B cell (primary cell): ENCODE data around the gene TNIK. TPM values are rescaled to one million over a fixed set of nuclear protein-coding genes. Genes with fewer than 3 reads are reported as not detected.

ENCODE experiments used
- ATAC-seq: fragments of 200-7000 bp; cut with Tn5 transposase; one replicate; pipeline ENCODE4 v1.10.0; 2021; ENCODE audit warnings: low read depth, mild to moderate bottlenecking, moderate number of reproducible peaks, moderate library complexity
- CTCF ChIA-PET: fragments of 350-600 bp; sonication (Branson Sonifier 250); formaldehyde crosslinking; loops from one replicate; lab custom pipeline; 2021; ENCODE audit warnings: antibody characterized with exemption, inconsistent platforms; lab: Charles Lee
- POLR2A ChIA-PET: fragments of 350-600 bp; sonication (Branson Sonifier 250); formaldehyde crosslinking; loops from one replicate; lab custom pipeline; 2021; ENCODE audit warnings: antibody characterized with exemption; lab: Charles Lee
- DNase-seq: peaks from one replicate; pipeline ENCODE4 v3.0.0; 2013
- H2AFZ ChIP-seq: 2 replicates; pipeline ENCODE4 v1.6.1; 2012; ENCODE audit warnings: mild to moderate bottlenecking, low read depth, low read length; ENCODE audit not compliant: insufficient read depth, poor library complexity, severe bottlenecking
- H3K27ac ChIP-seq, 2 donors: 1 replicate in 1 of 2; 2 replicates in 1 of 2; pipeline ENCODE4 v1.5.1; 2012 to 2013; ENCODE audit warnings: low read length in 2 of 2, mild to moderate bottlenecking in 2 of 2, moderate library complexity in 1 of 2
- H3K27me3 ChIP-seq, 4 experiments: fragments of 200-600 bp in 1 of 4; sonication (generic) in 1 of 4; replicated peaks in 1 of 4; 1 replicate in 2 of 4; 2 replicates in 2 of 4; pipeline versions ENCODE4 v1.6.1 to v1.7.0; 2013 to 2016; ENCODE audit warnings: low read length in 3 of 4, mild to moderate bottlenecking in 2 of 4, mixed read lengths in 1 of 4, moderate library complexity in 1 of 4; ENCODE audit not compliant: insufficient read depth in 4 of 4, control insufficient read depth in 3 of 4; ENCODE audit errors: control extremely low read depth in 1 of 4
- H3K36me3 ChIP-seq, 2 experiments: replicated peaks in 1 of 2; 1 replicate in 1 of 2; 2 replicates in 1 of 2; pipeline versions ENCODE4 v1.6.1 to v1.7.1; 2013; ENCODE audit warnings: low read length in 1 of 2; ENCODE audit not compliant: insufficient read depth in 2 of 2, control insufficient read depth in 1 of 2; ENCODE audit errors: control extremely low read depth in 1 of 2, extremely low read depth in 1 of 2
- H3K4me1 ChIP-seq, 2 donors: fragments of 200-600 bp in 1 of 2; sonication (generic) in 1 of 2; 1 replicate in 1 of 2; 2 replicates in 1 of 2; pipeline versions ENCODE4 v1.5.1 to v1.6.1; 2013 to 2017; ENCODE audit warnings: low read length in 2 of 2; ENCODE audit not compliant: control insufficient read depth in 2 of 2, insufficient read depth in 2 of 2
- H3K4me2 ChIP-seq: replicated peaks from 2 replicates; pipeline ENCODE3; 2012; ENCODE audit warnings: mild to moderate bottlenecking, low read depth, low read length; ENCODE audit not compliant: poor library complexity, severe bottlenecking
- H3K4me3 ChIP-seq, 5 experiments: fragments of 200-600 bp in 1 of 5; sonication (generic) in 1 of 5; 1 replicate in 3 of 5; 2 replicates in 2 of 5; pipeline versions ENCODE4 v1.5.1 to v1.7.0; 2011 to 2016; ENCODE audit warnings: low read length in 4 of 5, mild to moderate bottlenecking in 4 of 5, low read depth in 2 of 5, control low read depth in 1 of 5, moderate library complexity in 1 of 5; ENCODE audit not compliant: insufficient read depth in 1 of 5; ENCODE audit errors: control extremely low read depth in 1 of 5, extremely low read depth in 1 of 5
- H3K79me2 ChIP-seq: fragments of 200-600 bp; sonication (generic); one replicate; pipeline ENCODE4 v1.6.0; 2016; ENCODE audit warnings: low read length; ENCODE audit not compliant: control insufficient read depth, insufficient read depth
- H3K9ac ChIP-seq: fragments of 200-600 bp; sonication (generic); 2 replicates; pipeline ENCODE4 v1.6.1; 2017; ENCODE audit warnings: mild to moderate bottlenecking, low read length, moderate library complexity
- H3K9me3 ChIP-seq, 3 donors: one replicate each; pipeline versions ENCODE4 v1.6.1 to v1.7.1; 2013; ENCODE audit warnings: low read length in 2 of 3; ENCODE audit not compliant: control insufficient read depth in 2 of 3, insufficient read depth in 1 of 3; ENCODE audit errors: control extremely low read depth in 1 of 3
- H4K20me1 ChIP-seq: 2 replicates; pipeline ENCODE4 v1.6.0; 2012; ENCODE audit warnings: mild to moderate bottlenecking, low read length; ENCODE audit not compliant: insufficient read depth, control insufficient read depth, poor library complexity, severe bottlenecking
- H3K27ac Mint-ChIP-seq: one replicate; pipeline ENCODE4 v1.8.0; 2021; ENCODE audit warnings: mixed read lengths
- H3K27me3 Mint-ChIP-seq: one replicate; pipeline ENCODE4 v1.8.0; 2021; ENCODE audit warnings: mixed read lengths
- H3K4me1 Mint-ChIP-seq: one replicate; pipeline ENCODE4 v1.8.0; 2021; ENCODE audit warnings: mixed read lengths
- H3K4me3 Mint-ChIP-seq: one replicate; pipeline ENCODE4 v1.8.0; 2021; ENCODE audit warnings: mixed read lengths
- H3K9me3 Mint-ChIP-seq: one replicate; pipeline ENCODE4 v1.8.0; 2022; ENCODE audit warnings: mixed read lengths; ENCODE audit not compliant: insufficient read depth
- EZH2 ChIP-seq: IDR thresholded peaks from 2 replicates; pipeline ENCODE4 v1.6.1; 2012; ENCODE audit warnings: borderline replicate concordance, low read depth, mild to moderate bottlenecking, moderate library complexity, low read length; ENCODE audit not compliant: insufficient read depth, poor library complexity, severe bottlenecking
- WGBS: methylation state at CpG from one replicate; pipeline ENCODE4 v1.1.5; 2013; ENCODE audit warnings: missing lambda C conversion rate; ENCODE audit not compliant: insufficient coverage; 5-methylcytosine and 5-hydroxymethylcytosine counted together
- intact Hi-C: fragments of 100-400 bp; cut with micrococcal nuclease; formaldehyde crosslinking; loops from one replicate; pipeline ENCODE4 v1.10.0; 2022
- polyA plus RNA-seq: library from polyadenylated mRNA; depleted of rRNA; stranded (reverse); fragments of >200 nt; gene quantifications from 2 replicates; pipeline ENCODE4 v1.2.3, GENCODE V29; 2012
- total RNA-seq, 2 donors: library from RNA; stranded (reverse); fragments of 120-200 nt in 1 of 2; gene quantifications; 1 replicate in 1 of 2; 2 replicates in 1 of 2; pipeline versions ENCODE4 v1.2.3 to v1.2.4, GENCODE V29; 2013 to 2022
- TF ChIP-seq, protein P1 (sequence below): fragments of 200-600 bp; IDR thresholded peaks from one replicate; pipeline ENCODE4 v1.8.0; 2022; ENCODE audit warnings: antibody characterized with exemption, mild to moderate bottlenecking

The TNIK gene
- total and polyA plus RNA-seq, 2 donors (not counting 1 experiment from before 2014, with no cell fraction given) = 0.66 to 7.7 TPM

DNA sequence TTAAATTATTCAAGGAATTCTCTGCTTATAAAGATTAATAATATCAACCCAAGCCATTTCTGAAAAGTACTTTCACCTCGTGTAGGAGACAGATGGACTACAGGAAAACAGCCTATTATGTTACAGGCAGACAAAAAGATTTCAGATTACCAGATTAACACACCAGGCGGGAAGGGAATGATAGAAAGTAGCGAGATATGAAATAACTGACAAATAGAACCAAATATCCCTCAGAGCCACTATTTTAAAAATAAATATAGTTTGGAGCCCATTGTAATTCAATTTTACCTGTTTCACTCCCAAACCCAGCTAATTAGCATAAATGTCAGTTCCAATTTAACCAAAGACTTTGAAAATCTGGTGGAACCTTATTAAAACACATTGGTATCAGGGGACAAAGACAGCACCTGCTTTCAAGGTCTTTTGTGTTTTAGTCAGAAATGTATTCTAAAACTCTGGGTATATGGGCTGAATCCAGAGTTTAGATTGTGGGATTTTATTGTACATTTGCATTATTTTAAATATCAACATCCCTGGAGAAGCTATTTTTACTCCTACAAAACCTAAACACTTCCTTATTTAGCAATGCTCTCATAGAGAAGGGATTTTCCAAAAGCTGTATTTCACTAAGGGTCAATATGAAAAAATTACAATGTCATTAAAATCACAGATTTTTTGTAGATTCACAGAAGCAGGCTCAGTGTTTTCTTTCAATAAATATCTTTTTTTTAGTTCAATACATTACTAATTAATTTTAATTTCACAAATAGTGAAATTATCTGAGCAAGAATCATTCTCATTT lies 138.4 kb downstream of the TNIK start:
- Mint-ChIP-seq H3K9me3 (no peaks in the 10 kb centered on the region), H3K27me3 (no peaks in the 10 kb centered on the region), H3K27ac (no peak overlapping the region), H3K4me3 (no peak overlapping the region), H3K4me1 (no peaks in the 10 kb centered on the region)
- POLR2A ChIA-PET = no interaction called here
- no peaks in the 10 kb centered on the region for H3K27me3 ChIP-seq
- H3K9ac ChIP-seq = no peak overlapping the region
- H2AFZ ChIP-seq = no peak overlapping the region
- H3K79me2 ChIP-seq = no peaks in the 10 kb centered on the region
- no peaks in the 10 kb centered on the region for H3K36me3 ChIP-seq
- intact Hi-C loops = no loop called here
- H4K20me1 ChIP-seq = no peaks in the 10 kb centered on the region
- ATAC-seq = no peak
- DNase-seq = no peak
- H3K4me1 ChIP-seq = no peaks in the 10 kb centered on the region
- H3K9me3 ChIP-seq = no peaks in the 10 kb centered on the region
- no peak overlapping the region for H3K4me2 ChIP-seq
- CTCF ChIA-PET = no interaction called here
- no CpG with 5 or more reads among the region's 3 CpGs for WGBS
- H3K4me3 ChIP-seq = no peak overlapping the region
- no peak for TF ChIP-seq EZH2
- TF ChIP-seq, protein P1, sequence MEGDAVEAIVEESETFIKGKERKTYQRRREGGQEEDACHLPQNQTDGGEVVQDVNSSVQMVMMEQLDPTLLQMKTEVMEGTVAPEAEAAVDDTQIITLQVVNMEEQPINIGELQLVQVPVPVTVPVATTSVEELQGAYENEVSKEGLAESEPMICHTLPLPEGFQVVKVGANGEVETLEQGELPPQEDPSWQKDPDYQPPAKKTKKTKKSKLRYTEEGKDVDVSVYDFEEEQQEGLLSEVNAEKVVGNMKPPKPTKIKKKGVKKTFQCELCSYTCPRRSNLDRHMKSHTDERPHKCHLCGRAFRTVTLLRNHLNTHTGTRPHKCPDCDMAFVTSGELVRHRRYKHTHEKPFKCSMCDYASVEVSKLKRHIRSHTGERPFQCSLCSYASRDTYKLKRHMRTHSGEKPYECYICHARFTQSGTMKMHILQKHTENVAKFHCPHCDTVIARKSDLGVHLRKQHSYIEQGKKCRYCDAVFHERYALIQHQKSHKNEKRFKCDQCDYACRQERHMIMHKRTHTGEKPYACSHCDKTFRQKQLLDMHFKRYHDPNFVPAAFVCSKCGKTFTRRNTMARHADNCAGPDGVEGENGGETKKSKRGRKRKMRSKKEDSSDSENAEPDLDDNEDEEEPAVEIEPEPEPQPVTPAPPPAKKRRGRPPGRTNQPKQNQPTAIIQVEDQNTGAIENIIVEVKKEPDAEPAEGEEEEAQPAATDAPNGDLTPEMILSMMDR = no peak
- no peak overlapping the region for H3K27ac ChIP-seq

DNA sequence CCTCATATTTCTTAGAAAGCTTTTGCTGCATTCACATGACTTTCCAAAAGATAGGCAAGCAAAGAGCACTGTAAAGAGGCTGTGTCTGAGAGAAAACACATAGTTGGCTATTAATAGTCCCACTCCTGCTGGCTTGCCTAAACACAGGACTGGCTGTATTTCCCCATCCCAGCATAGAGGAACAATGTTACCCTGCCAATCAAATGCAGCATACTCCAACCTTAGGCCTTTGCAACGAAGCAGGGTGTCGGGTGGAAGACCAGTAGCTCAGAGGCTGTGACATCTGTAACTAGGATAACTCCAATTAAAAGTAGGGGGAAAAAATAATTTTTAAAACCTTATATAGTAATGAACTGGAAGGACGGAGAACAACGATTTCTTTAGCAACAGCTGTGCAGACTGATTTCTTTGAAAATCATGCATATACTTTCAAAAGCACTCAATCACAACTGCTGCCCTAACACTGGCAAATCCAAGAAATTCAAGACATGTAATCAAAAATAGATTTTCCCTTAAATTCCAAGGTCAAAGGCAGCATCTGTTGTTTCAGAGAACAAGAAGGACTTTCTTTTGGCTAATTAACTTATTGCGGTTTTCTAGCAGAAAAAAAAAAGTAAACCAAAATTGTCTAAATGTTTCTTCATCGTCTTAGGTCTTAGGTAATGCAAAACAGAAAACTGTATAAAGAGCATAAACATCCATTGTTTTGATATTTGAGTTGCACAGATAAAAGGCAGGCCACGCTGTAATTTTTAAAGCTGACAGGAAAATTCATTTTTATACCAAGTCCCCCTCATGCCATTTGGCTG lies 139.3 kb downstream of the TNIK start:
- DNase-seq = no peak
- no peak overlapping the region for H3K4me2 ChIP-seq
- H3K9ac ChIP-seq = no peak overlapping the region
- Mint-ChIP-seq H3K27me3 (no peaks in the 10 kb centered on the region), H3K27ac (no peak overlapping the region), H3K4me1 (no peaks in the 10 kb centered on the region), H3K4me3 (no peak overlapping the region), H3K9me3 (no peaks in the 10 kb centered on the region)
- no peak overlapping the region for H3K4me3 ChIP-seq
- intact Hi-C loops = no loop called here
- H3K9me3 ChIP-seq = no peaks in the 10 kb centered on the region
- H3K79me2 ChIP-seq = no peaks in the 10 kb centered on the region
- no peak overlapping the region for H3K27ac ChIP-seq
- ChIA-PET POLR2A (no interaction called here), CTCF (no interaction called here)
- TF ChIP-seq, protein P1 = no peak
- TF ChIP-seq EZH2 = no peak
- no CpG with 5 or more reads among the region's 7 CpGs for WGBS
- no peaks in the 10 kb centered on the region for H3K27me3 ChIP-seq
- no peak for ATAC-seq
- H2AFZ ChIP-seq = no peak overlapping the region
- no peaks in the 10 kb centered on the region for H3K36me3 ChIP-seq
- no peaks in the 10 kb centered on the region for H4K20me1 ChIP-seq
- H3K4me1 ChIP-seq = no peaks in the 10 kb centered on the region
